GM12875 (cell line): ENCODE data around the gene TUFT1.

Experiments used
- H3K4me3 ChIP-seq: one replicate; pipeline ENCODE4 v1.5.1; 2011; ENCODE audit warnings: low read depth, low read length, control low read depth
- CTCF ChIP-seq: IDR thresholded peaks from 2 replicates; pipeline ENCODE4 v1.5.1; 2011; ENCODE audit warnings: low read depth, mild to moderate bottlenecking, control low read depth, inconsistent platforms, low read length, moderate library complexity, borderline replicate concordance; ENCODE audit not compliant: insufficient read depth

The TUFT1 gene

GRCh38 chr1:151504759-151505158, 35.4 kb upstream of the TUFT1 start:
- TF ChIP-seq CTCF = no peak
- H3K4me3 ChIP-seq = no peak overlapping the region

- no peak overlapping the region for H3K4me3 ChIP-seq
- TF ChIP-seq CTCF = no peak
These were observed 31.3 kb upstream of the TUFT1 start for GRCh38 chr1:151508833-151509232.

GRCh38 chr1:151509350-151510019, 30.6 kb upstream of the TUFT1 start:
- H3K4me3 ChIP-seq = no peak overlapping the region
- no peak for TF ChIP-seq CTCF

- no peak for TF ChIP-seq CTCF
- H3K4me3 ChIP-seq = no peak overlapping the region
These were observed 30.1 kb upstream of the TUFT1 start for GRCh38 chr1:151510020-151510405.

GRCh38 chr1:151510614-151510956, 29.5 kb upstream of the TUFT1 start:
- TF ChIP-seq CTCF = no peak
- peak overlapping the region; percentile 65 for H3K4me3 ChIP-seq

- H3K4me3 ChIP-seq = peak within 1 kb of the TSS; percentile 65
- no peak for TF ChIP-seq CTCF
These were observed 29.0 kb upstream of the TUFT1 start, which contains the start of gene CGN for GRCh38 chr1:151510957-151511635. TSS of gene CGN (plus strand) at chr1:151511387. CDS start at chr1:151518520, 7,133 bp downstream.

- peak overlapping the region; percentile 65 for H3K4me3 ChIP-seq
- TF ChIP-seq CTCF = no peak
These were observed 28.4 kb upstream of the TUFT1 start for GRCh38 chr1:151511636-151512215.
